A673 (cell line): ENCODE measurements around the gene P2RX1. TPM values are rescaled to one million over a fixed set of nuclear protein-coding genes. Genes with fewer than 3 reads are reported as not detected.

Experiments
- BruUV-seq: library from RNA; stranded (reverse); fragments of 400-500 nt; replicated peaks from 2 replicates; lab custom pipeline; 2021; lab: Mats Ljungman, UMichigan
- CTCF ChIA-PET: fragments of 300-600 bp; sonication (Branson Sonifier 250); formaldehyde crosslinking; loops from one replicate; lab custom pipeline; 2022; ENCODE audit warnings: antibody characterized with exemption; lab: Charles Lee
- POLR2A ChIA-PET: fragments of 300-600 bp; sonication (Branson Sonifier 250); formaldehyde crosslinking; loops from one replicate; lab custom pipeline; 2022; ENCODE audit warnings: antibody characterized with exemption; ENCODE audit not compliant: low non-redundant PET; lab: Charles Lee
- DNase-seq: peaks from one replicate; pipeline ENCODE4 v3.0.0-alpha.2; 2015; ENCODE audit warnings: low spot score
- H3K27ac ChIP-seq: fragments of 200-600 bp; sonication (generic); 2 replicates; pipeline ENCODE4 v1.5.1; 2016; ENCODE audit warnings: mixed run types, low read depth, mild to moderate bottlenecking, mixed read lengths, antibody characterized with exemption, low read length; ENCODE audit not compliant: poor library complexity, severe bottlenecking
- H3K27me3 ChIP-seq: fragments of 200-600 bp; sonication (generic); replicated peaks from 2 replicates; pipeline ENCODE4 v1.6.1; 2017; ENCODE audit warnings: mixed run types, low read depth, mild to moderate bottlenecking, mixed read lengths, antibody characterized with exemption, low read length; ENCODE audit not compliant: insufficient read depth, poor library complexity
- H3K36me3 ChIP-seq: fragments of 200-600 bp; sonication (generic); 2 replicates; pipeline ENCODE4 v1.6.1; 2016; ENCODE audit warnings: mixed run types, mild to moderate bottlenecking, mixed read lengths, antibody characterized with exemption, low read length; ENCODE audit not compliant: insufficient read depth, poor library complexity, severe bottlenecking
- H3K4me1 ChIP-seq: fragments of 200-600 bp; sonication (generic); 2 replicates; pipeline ENCODE4 v1.6.1; 2017; ENCODE audit warnings: mixed run types, mild to moderate bottlenecking, mixed read lengths, antibody characterized with exemption, low read length; ENCODE audit not compliant: insufficient read depth, poor library complexity, severe bottlenecking
- H3K4me3 ChIP-seq: fragments of 200-600 bp; sonication (generic); 2 replicates; pipeline ENCODE4 v1.5.1; 2016; ENCODE audit warnings: low read depth, mixed run types, mild to moderate bottlenecking, mixed read lengths, low read length; ENCODE audit not compliant: poor library complexity, severe bottlenecking
- H3K9me3 ChIP-seq: fragments of 200-600 bp; sonication (generic); 2 replicates; pipeline ENCODE4 v1.6.1; 2016; ENCODE audit warnings: mixed run types, low read depth, mild to moderate bottlenecking, mixed read lengths, antibody characterized with exemption, low read length; ENCODE audit not compliant: poor library complexity, severe bottlenecking
- EZH2 ChIP-seq: fragments of 200-600 bp; sonication (generic); IDR thresholded peaks from 2 replicates; pipeline ENCODE4 v1.6.1; 2017; ENCODE audit warnings: borderline replicate concordance, low read depth, mild to moderate bottlenecking, mixed read lengths, antibody characterized with exemption, low read length; ENCODE audit not compliant: poor library complexity, severe bottlenecking
- intact Hi-C: fragments of 100-400 bp; cut with micrococcal nuclease; formaldehyde crosslinking; loops from one replicate; pipeline ENCODE4 v1.10.0; 2022; ENCODE audit not compliant: unreplicated experiment
- total RNA-seq: library from RNA; stranded (reverse); gene quantifications from 2 replicates; pipeline ENCODE4 v1.2.3, GENCODE V29; 2021
- TF ChIP-seq, protein P1 (sequence below): fragments of 300-800, 200-600 bp; sonication (generic); conservative IDR thresholded peaks from 2 replicates; pipeline ENCODE4 v1.5.1; 2017; ENCODE audit warnings: low read depth, mild to moderate bottlenecking, antibody characterized with exemption, low read length, moderate library complexity, mixed read lengths

The P2RX1 gene
- total RNA-seq, 1 experiment from 2014 or later, result 0.24 TPM

GRCh38 chr17:3903051-3903825 lies 13.0 kb downstream of the P2RX1 start:
- CTCF ChIA-PET, result interaction anchor here (0.6 kb wide), 1 partner anchor 11 kb away, joined by 5 read pairs; no protein-coding TSS in a partner anchor
- no peak overlapping the region for H3K4me3 ChIP-seq
- H3K9me3 ChIP-seq, result no peaks in the 10 kb centered on the region
- no peak for TF ChIP-seq EZH2
- TF ChIP-seq, protein P1, sequence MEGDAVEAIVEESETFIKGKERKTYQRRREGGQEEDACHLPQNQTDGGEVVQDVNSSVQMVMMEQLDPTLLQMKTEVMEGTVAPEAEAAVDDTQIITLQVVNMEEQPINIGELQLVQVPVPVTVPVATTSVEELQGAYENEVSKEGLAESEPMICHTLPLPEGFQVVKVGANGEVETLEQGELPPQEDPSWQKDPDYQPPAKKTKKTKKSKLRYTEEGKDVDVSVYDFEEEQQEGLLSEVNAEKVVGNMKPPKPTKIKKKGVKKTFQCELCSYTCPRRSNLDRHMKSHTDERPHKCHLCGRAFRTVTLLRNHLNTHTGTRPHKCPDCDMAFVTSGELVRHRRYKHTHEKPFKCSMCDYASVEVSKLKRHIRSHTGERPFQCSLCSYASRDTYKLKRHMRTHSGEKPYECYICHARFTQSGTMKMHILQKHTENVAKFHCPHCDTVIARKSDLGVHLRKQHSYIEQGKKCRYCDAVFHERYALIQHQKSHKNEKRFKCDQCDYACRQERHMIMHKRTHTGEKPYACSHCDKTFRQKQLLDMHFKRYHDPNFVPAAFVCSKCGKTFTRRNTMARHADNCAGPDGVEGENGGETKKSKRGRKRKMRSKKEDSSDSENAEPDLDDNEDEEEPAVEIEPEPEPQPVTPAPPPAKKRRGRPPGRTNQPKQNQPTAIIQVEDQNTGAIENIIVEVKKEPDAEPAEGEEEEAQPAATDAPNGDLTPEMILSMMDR, result no peak
- intact Hi-C loops, result no loop called here
- H3K27me3 ChIP-seq, result no peaks in the 10 kb centered on the region
- no TSS peak for BruUV-seq
- H3K36me3 ChIP-seq, result no peaks in the 10 kb centered on the region
- POLR2A ChIA-PET, result interaction anchor here (0.6 kb wide), 1 partner anchor 10 kb away, joined by 8 read pairs; the partner anchor contains the start of gene CAMKK1
- H3K27ac ChIP-seq, result no peak overlapping the region
- no peaks in the 10 kb centered on the region for H3K4me1 ChIP-seq
- DNase-seq, result no peak

DNA sequence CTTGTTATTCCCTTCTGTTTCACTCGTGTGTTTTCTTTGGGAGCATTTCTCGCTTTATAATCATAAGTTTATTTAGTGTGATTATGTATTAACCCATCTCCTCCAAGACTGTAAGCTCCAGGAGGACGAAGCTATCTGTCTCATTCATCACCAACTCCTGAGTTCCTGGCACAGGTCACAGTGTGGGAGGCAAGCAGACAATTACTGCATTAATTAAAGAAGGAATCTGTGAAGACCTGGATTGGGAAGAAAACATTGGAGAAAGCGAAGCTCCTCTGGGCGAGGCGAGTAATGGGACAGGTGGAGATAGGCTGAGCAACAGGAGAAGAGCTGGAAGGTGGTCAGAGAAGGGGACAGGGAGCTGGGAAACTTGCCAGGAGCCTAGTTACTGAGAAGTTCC lies 15.6 kb downstream of the P2RX1 start:
- CTCF ChIA-PET, result no interaction called here
- POLR2A ChIA-PET, result no interaction called here
- Histone ChIP-seq H3K27me3 (no peaks in the 10 kb centered on the region), H3K9me3 (no peaks in the 10 kb centered on the region), H3K27ac (no peak overlapping the region), H3K4me3 (no peak overlapping the region), H3K36me3 (no peaks in the 10 kb centered on the region), H3K4me1 (peaks cover 5% of the 10 kb centered on the region)
- intact Hi-C loops, result no loop called here
- TF ChIP-seq, protein P1, result no peak
- TF ChIP-seq EZH2, result no peak
- DNase-seq, result no peak
- no TSS peak for BruUV-seq

- no peak for DNase-seq
- Histone ChIP-seq H3K27me3 (no peaks in the 10 kb centered on the region), H3K4me1 (peaks cover 5% of the 10 kb centered on the region), H3K27ac (no peak overlapping the region), H3K36me3 (no peaks in the 10 kb centered on the region), H3K4me3 (no peak overlapping the region), H3K9me3 (no peaks in the 10 kb centered on the region)
- no TSS peak for BruUV-seq
- ChIA-PET POLR2A (no interaction called here), CTCF (interaction anchor here (1.8 kb wide), 1 partner anchor 16 kb away, joined by 5 read pairs; no protein-coding TSS in a partner anchor)
- TF ChIP-seq, protein P1, result no peak
- TF ChIP-seq EZH2, result no peak
- intact Hi-C loops, result no loop called here
Observed at GRCh38 chr17:3897731-3898130, 18.5 kb downstream of the P2RX1 start.
